PC-9 (cell line): Measurements from ENCODE around the gene OSMR.

Experiments
- CTCF ChIP-seq: fragments of 200-600 bp; sonication (generic); conservative IDR thresholded peaks from 2 replicates; pipeline ENCODE4 v1.6.1; 2017; ENCODE audit warnings: mixed run types, antibody characterized with exemption, mild to moderate bottlenecking, moderate library complexity
- EZH2 ChIP-seq: fragments of 200-600 bp; sonication (generic); IDR thresholded peaks from 2 replicates; pipeline ENCODE4 v1.8.0; 2017; ENCODE audit warnings: antibody characterized with exemption, low read depth

- no peak for TF ChIP-seq CTCF
- no peak for TF ChIP-seq EZH2
Observed at GRCh38 chr5:38827525-38827924, 18.3 kb upstream of the OSMR start.
